ENCODE results near the gene CNTN1.

The CNTN1 gene

GRCh38 chr12:40903040-40903439 lies 210.8 kb downstream of the CNTN1 start:
- Histone ChIP-seq H4K20me1 (ENCODE audit: insufficient read depth, low read length) (no peaks in the 10 kb centered on the region; the same call in 1 of the 2 replicates), H3K4me2 (ENCODE audit: insufficient read depth, low read length) (no peak overlapping the region), H3K4me3 (ENCODE audit: low read depth in 1 of 2, low read length in 2 of 2) (no peak overlapping the region), H3K4me1 (ENCODE audit: insufficient read depth, low read length) (no peaks in the 10 kb centered on the region), H3K79me2 (ENCODE audit: insufficient read depth, low read length) (no peaks in the 10 kb centered on the region), H2AFZ (ENCODE audit: low read depth, low read length) (no peak overlapping the region), H3K36me3 (ENCODE audit: insufficient read depth, low read length) (no peaks in the 10 kb centered on the region), H3K27me3 (ENCODE audit: insufficient read depth, low read length, poor library complexity) (no peaks in the 10 kb centered on the region), H3K27ac (ENCODE audit: low read length) (no peak overlapping the region), H3K9me3 (ENCODE audit: insufficient read depth, low read length, severe bottlenecking) (no peaks in the 10 kb centered on the region), H3K9ac (ENCODE audit: low read depth, low read length) (no peak overlapping the region)
- TF ChIP-seq CTCF (IDR thresholded peaks at IDR 0.05; ENCODE audit: borderline replicate concordance, extremely low read depth, low read length, poor library complexity, severe bottlenecking) (no peak), EZH2 (IDR thresholded peaks at IDR 0.05; ENCODE audit: borderline replicate concordance, low read depth, low read length, severe bottlenecking) (no peak)
- no peak for DNase-seq
- ATAC-seq (ENCODE audit: insufficient read depth, low read depth), result no peak

DNA sequence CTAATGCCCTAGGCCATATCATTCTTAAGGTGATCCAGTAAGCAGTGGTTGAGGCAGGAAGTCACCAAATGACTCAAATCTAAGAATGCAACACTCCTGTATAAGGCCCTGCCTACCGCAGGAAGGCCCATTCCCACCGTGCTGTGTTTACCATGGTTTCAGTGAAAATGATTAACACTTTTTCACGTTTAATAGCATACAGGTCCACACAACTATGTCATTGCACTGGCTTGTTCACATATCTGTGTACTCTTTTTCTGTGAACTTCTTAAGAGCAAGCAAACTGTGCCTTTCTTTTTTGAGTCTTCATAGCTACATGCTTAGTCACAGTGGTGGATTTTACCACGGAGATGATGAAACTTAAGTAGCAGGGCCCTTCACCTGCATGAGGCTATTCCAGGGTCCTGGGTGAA lies 214.9 kb downstream of the CNTN1 start:
- Histone ChIP-seq H3K9me3 (ENCODE audit: insufficient read depth, low read length, severe bottlenecking) (no peaks in the 10 kb centered on the region), H3K79me2 (ENCODE audit: insufficient read depth, low read length) (no peaks in the 10 kb centered on the region), H3K4me1 (ENCODE audit: insufficient read depth, low read length) (no peaks in the 10 kb centered on the region), H3K9ac (ENCODE audit: low read depth, low read length) (no peak overlapping the region), H3K4me2 (ENCODE audit: insufficient read depth, low read length) (no peak overlapping the region), H3K27ac (ENCODE audit: low read length) (no peak overlapping the region), H3K27me3 (ENCODE audit: insufficient read depth, low read length, poor library complexity) (no peaks in the 10 kb centered on the region), H3K36me3 (ENCODE audit: insufficient read depth, low read length) (no peaks in the 10 kb centered on the region), H3K4me3 (ENCODE audit: low read depth in 1 of 2, low read length in 2 of 2) (no peak overlapping the region), H4K20me1 (ENCODE audit: insufficient read depth, low read length) (no peaks in the 10 kb centered on the region; the same call in 1 of the 2 replicates), H2AFZ (ENCODE audit: low read depth, low read length) (no peak overlapping the region)
- TF ChIP-seq EZH2 (IDR thresholded peaks at IDR 0.05; ENCODE audit: borderline replicate concordance, low read depth, low read length, severe bottlenecking) (no peak), CTCF (IDR thresholded peaks at IDR 0.05; ENCODE audit: borderline replicate concordance, extremely low read depth, low read length, poor library complexity, severe bottlenecking) (no peak)
- no peak for ATAC-seq (ENCODE audit: insufficient read depth, low read depth)
- DNase-seq, result no peak

GRCh38 chr12:40911676-40912075 lies 219.4 kb downstream of the CNTN1 start:
- no peaks in the 10 kb centered on the region for H4K20me1 ChIP-seq (ENCODE audit: insufficient read depth, low read length)
- no peaks in the 10 kb centered on the region for H3K4me1 ChIP-seq (ENCODE audit: insufficient read depth, low read length)
- H3K4me3 ChIP-seq (ENCODE audit: low read depth in 1 of 2, low read length in 2 of 2), result no peak overlapping the region
- no peak overlapping the region for H2AFZ ChIP-seq (ENCODE audit: low read depth, low read length)
- TF ChIP-seq EZH2 (IDR thresholded peaks at IDR 0.05; ENCODE audit: borderline replicate concordance, low read depth, low read length, severe bottlenecking) (no peak), CTCF (IDR thresholded peaks at IDR 0.05; ENCODE audit: borderline replicate concordance, extremely low read depth, low read length, poor library complexity, severe bottlenecking) (no peak)
- no peak overlapping the region for H3K9ac ChIP-seq (ENCODE audit: low read depth, low read length)
- DNase-seq (no peak), ATAC-seq (ENCODE audit: insufficient read depth, low read depth) (no peak)
- H3K36me3 ChIP-seq (ENCODE audit: insufficient read depth, low read length), result no peaks in the 10 kb centered on the region
- H3K4me2 ChIP-seq (ENCODE audit: insufficient read depth, low read length), result no peak overlapping the region
- H3K27ac ChIP-seq (ENCODE audit: low read length), result no peak overlapping the region
- H3K9me3 ChIP-seq (ENCODE audit: insufficient read depth, low read length, severe bottlenecking), result no peaks in the 10 kb centered on the region
- H3K79me2 ChIP-seq (ENCODE audit: insufficient read depth, low read length), result no peaks in the 10 kb centered on the region
- H3K27me3 ChIP-seq (ENCODE audit: insufficient read depth, low read length, poor library complexity), result no peaks in the 10 kb centered on the region

DNA sequence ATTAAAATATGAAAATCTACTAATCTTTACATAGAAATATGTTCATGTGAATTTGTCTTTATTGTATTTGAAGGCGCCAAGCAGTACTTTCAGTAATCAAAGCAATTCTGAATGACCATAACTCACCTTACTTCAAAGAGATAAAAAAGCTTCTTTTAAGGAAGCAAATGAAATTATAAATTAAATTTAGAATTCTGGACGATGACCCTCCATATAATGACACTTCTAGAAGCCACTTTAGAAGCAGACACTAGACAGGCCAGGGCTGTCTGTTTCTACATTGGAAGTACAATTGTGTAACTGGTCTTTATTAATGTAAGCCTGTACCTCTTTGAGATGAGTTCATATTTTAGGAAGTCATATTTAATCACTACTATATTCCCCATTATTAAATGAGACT lies 222.9 kb downstream of the CNTN1 start:
- Histone ChIP-seq H3K27me3 (ENCODE audit: insufficient read depth, low read length, poor library complexity) (no peaks in the 10 kb centered on the region), H4K20me1 (ENCODE audit: insufficient read depth, low read length) (no peaks in the 10 kb centered on the region), H3K36me3 (ENCODE audit: insufficient read depth, low read length) (no peaks in the 10 kb centered on the region), H2AFZ (ENCODE audit: low read depth, low read length) (no peak overlapping the region), H3K9ac (ENCODE audit: low read depth, low read length) (no peak overlapping the region), H3K27ac (ENCODE audit: low read length) (no peak overlapping the region), H3K4me3 (ENCODE audit: low read depth in 1 of 2, low read length in 2 of 2) (no peak overlapping the region), H3K4me2 (ENCODE audit: insufficient read depth, low read length) (no peak overlapping the region), H3K79me2 (ENCODE audit: insufficient read depth, low read length) (no peaks in the 10 kb centered on the region), H3K9me3 (ENCODE audit: insufficient read depth, low read length, severe bottlenecking) (no peaks in the 10 kb centered on the region), H3K4me1 (ENCODE audit: insufficient read depth, low read length) (no peaks in the 10 kb centered on the region)
- ATAC-seq (ENCODE audit: insufficient read depth, low read depth) (no peak), DNase-seq (no peak)
- TF ChIP-seq EZH2 (IDR thresholded peaks at IDR 0.05; ENCODE audit: borderline replicate concordance, low read depth, low read length, severe bottlenecking) (no peak), CTCF (IDR thresholded peaks at IDR 0.05; ENCODE audit: borderline replicate concordance, extremely low read depth, low read length, poor library complexity, severe bottlenecking) (no peak)

All from DND-41 (cell line).